ENCODE measurements around the gene LEO1. TPM values are rescaled to one million over a fixed set of nuclear protein-coding genes. Genes with fewer than 3 reads are reported as not detected.

Gene LEO1
- total and polyA plus RNA-seq, 2 of the 13 experiments (the other 11 are each of a cell fraction or from before 2014, with no cell fraction given) = 17.0 to 60.3 TPM

GRCh38 chr15:52014616-52015015 lies 43.0 kb upstream of the LEO1 start:
- no peak for TF ChIP-seq ZNF703 (CRISPR knock-in tag; IDR thresholded peaks at IDR 0.05; ENCODE audit: borderline replicate concordance)
- TF ChIP-seq ZNF773 (CRISPR knock-in tag; IDR thresholded peaks at IDR 0.05; ENCODE audit: borderline replicate concordance) = no peak
- no peak for TF ChIP-seq ZNF317 (CRISPR knock-in tag; IDR thresholded peaks at IDR 0.05)
- TF ChIP-seq RBAK (CRISPR knock-in tag; IDR thresholded peaks at IDR 0.05) = no peak
- TF ChIP-seq NRL (CRISPR knock-in tag; IDR thresholded peaks at IDR 0.05; ENCODE audit: borderline replicate concordance) = no peak
- Histone ChIP-seq H3K4me1 (ENCODE audit: insufficient read depth, low read length) (peaks cover 48% of the 10 kb centered on the region), H3K4me3 (replicated peaks in 1 of 3; ENCODE audit: insufficient read depth in 1 of 3, low read depth in 2 of 3, low read length in 3 of 3) (no peak overlapping the region), H2AFZ (ENCODE audit: low read length) (no peak overlapping the region), H3K27ac (ENCODE audit: extremely low read length, insufficient read depth, low read length) (no peak overlapping the region), H4K20me1 (ENCODE audit: insufficient read depth, low read length) (no peaks in the 10 kb centered on the region), H3K4me2 (ENCODE audit: low read depth, low read length) (no peak overlapping the region), H3K9me3 (ENCODE audit: low read length) (no peaks in the 10 kb centered on the region), H3K79me2 (ENCODE audit: insufficient read depth, low read length) (peaks cover 7% of the 10 kb centered on the region), H3K9ac (ENCODE audit: insufficient read depth, low read depth, low read length) (no peak overlapping the region), H3K36me3 (replicated peaks in 1 of 2; ENCODE audit: control insufficient read depth in 1 of 2, insufficient read depth in 2 of 2, low read length in 2 of 2) (no peaks in the 10 kb centered on the region), H3K27me3 (ENCODE audit: control insufficient read depth in 1 of 2, insufficient read depth in 2 of 2, low read length in 2 of 2) (no peaks in the 10 kb centered on the region; a peak in 1 of 5 replicates)
- FAIRE-seq (no peak), DNase-seq (ENCODE audit: low spot score) (no peak), ATAC-seq (no peak)
- in situ Hi-C loops (cut with HindIII; ENCODE audit: extremely low pct_ligation_motif_present, low pct_unique_long_range_greater_than_20kb) = no loop called here
- ChIA-PET POLR2A (no interaction called here), CTCF (ENCODE audit: low intra/inter-chr PET ratio, low total read pairs) (no interaction called here)
- BruUV-seq (replicated peaks) = no TSS peak
- intact Hi-C loops (cut with micrococcal nuclease; ENCODE audit: unreplicated experiment) = no loop called here
- 96% methylated on average over 1 of the region's 1 CpG for WGBS (ENCODE audit: low lambda C conversion rate)

- Histone ChIP-seq H2AFZ (ENCODE audit: low read length) (no peak overlapping the region), H3K36me3 (replicated peaks in 1 of 2; ENCODE audit: control insufficient read depth in 1 of 2, insufficient read depth in 2 of 2, low read length in 2 of 2) (no peaks in the 10 kb centered on the region), H3K27ac (ENCODE audit: extremely low read length, insufficient read depth, low read length) (no peak overlapping the region), H3K27me3 (ENCODE audit: control insufficient read depth in 1 of 2, insufficient read depth in 2 of 2, low read length in 2 of 2) (no peaks in the 10 kb centered on the region), H3K9me3 (ENCODE audit: low read length) (no peaks in the 10 kb centered on the region), H3K9ac (ENCODE audit: insufficient read depth, low read depth, low read length) (no peak overlapping the region), H4K20me1 (ENCODE audit: insufficient read depth, low read length) (no peaks in the 10 kb centered on the region), H3K4me1 (ENCODE audit: insufficient read depth, low read length) (peaks cover 54% of the 10 kb centered on the region), H3K4me2 (ENCODE audit: low read depth, low read length) (no peak overlapping the region), H3K79me2 (ENCODE audit: insufficient read depth, low read length) (peaks cover 1% of the 10 kb centered on the region), H3K4me3 (replicated peaks in 1 of 3; ENCODE audit: insufficient read depth in 1 of 3, low read depth in 2 of 3, low read length in 3 of 3) (no peak overlapping the region)
- ATAC-seq (no peak), FAIRE-seq (no peak), DNase-seq (ENCODE audit: low spot score) (no peak)
- CTCF ChIA-PET (ENCODE audit: low intra/inter-chr PET ratio, low total read pairs) = no interaction called here
- WGBS (ENCODE audit: low lambda C conversion rate) = 97% methylated on average over 3 of the region's 3 CpGs
- no TSS peak for BruUV-seq (replicated peaks)
- intact Hi-C loops (cut with micrococcal nuclease; ENCODE audit: unreplicated experiment) (no loop called here), in situ Hi-C loops (cut with HindIII; ENCODE audit: extremely low pct_ligation_motif_present, low pct_unique_long_range_greater_than_20kb) (no loop called here)
- no peak for TF ChIP-seq MXI1 (IDR thresholded peaks at IDR 0.05; ENCODE audit: borderline replicate concordance, low read depth, low read length)
- no peak for TF ChIP-seq IKZF5 (CRISPR knock-in tag; IDR thresholded peaks at IDR 0.05)
- TF ChIP-seq ZNF317 (CRISPR knock-in tag; IDR thresholded peaks at IDR 0.05) = no peak
- TF ChIP-seq BORCS8-MEF2B (CRISPR knock-in tag; IDR thresholded peaks at IDR 0.05) = no peak
- no peak for TF ChIP-seq HHEX (CRISPR knock-in tag; IDR thresholded peaks at IDR 0.05)
- TF ChIP-seq, protein P1, sequence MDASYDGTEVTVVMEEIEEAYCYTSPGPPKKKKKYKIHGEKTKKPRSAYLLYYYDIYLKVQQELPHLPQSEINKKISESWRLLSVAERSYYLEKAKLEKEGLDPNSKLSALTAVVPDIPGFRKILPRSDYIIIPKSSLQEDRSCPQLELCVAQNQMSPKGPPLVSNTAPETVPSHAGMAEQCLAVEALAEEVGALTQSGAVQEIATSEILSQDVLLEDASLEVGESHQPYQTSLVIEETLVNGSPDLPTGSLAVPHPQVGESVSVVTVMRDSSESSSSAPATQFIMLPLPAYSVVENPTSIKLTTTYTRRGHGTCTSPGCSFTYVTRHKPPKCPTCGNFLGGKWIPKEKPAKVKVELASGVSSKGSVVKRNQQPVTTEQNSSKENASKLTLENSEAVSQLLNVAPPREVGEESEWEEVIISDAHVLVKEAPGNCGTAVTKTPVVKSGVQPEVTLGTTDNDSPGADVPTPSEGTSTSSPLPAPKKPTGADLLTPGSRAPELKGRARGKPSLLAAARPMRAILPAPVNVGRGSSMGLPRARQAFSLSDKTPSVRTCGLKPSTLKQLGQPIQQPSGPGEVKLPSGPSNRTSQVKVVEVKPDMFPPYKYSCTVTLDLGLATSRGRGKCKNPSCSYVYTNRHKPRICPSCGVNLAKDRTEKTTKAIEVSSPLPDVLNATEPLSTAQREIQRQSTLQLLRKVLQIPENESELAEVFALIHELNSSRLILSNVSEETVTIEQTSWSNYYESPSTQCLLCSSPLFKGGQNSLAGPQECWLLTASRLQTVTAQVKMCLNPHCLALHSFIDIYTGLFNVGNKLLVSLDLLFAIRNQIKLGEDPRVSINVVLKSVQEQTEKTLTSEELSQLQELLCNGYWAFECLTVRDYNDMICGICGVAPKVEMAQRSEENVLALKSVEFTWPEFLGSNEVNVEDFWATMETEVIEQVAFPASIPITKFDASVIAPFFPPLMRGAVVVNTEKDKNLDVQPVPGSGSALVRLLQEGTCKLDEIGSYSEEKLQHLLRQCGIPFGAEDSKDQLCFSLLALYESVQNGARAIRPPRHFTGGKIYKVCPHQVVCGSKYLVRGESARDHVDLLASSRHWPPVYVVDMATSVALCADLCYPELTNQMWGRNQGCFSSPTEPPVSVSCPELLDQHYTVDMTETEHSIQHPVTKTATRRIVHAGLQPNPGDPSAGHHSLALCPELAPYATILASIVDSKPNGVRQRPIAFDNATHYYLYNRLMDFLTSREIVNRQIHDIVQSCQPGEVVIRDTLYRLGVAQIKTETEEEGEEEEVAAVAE (CRISPR knock-in tag; IDR thresholded peaks at IDR 0.05; ENCODE audit: borderline replicate concordance) = no peak
- TF ChIP-seq SMAD3 (CRISPR knock-in tag; IDR thresholded peaks at IDR 0.05) = no peak
- TF ChIP-seq CEBPB (IDR thresholded peaks at IDR 0.05; ENCODE audit: borderline replicate concordance, low read depth, low read length) = peak; percentile 60
- POLR2A ChIA-PET = no interaction called here
Observed at GRCh38 chr15:52013151-52013791, 41.7 kb upstream of the LEO1 start.

All from HepG2 (cell line).